ENCODE data around the gene ME3.
"Not testable (repeated sequence)": the region's sequence is repeated elsewhere in the genome, so short reads cannot be mapped to it uniquely, and the experiment has no call there.

Gene ME3

DNA sequence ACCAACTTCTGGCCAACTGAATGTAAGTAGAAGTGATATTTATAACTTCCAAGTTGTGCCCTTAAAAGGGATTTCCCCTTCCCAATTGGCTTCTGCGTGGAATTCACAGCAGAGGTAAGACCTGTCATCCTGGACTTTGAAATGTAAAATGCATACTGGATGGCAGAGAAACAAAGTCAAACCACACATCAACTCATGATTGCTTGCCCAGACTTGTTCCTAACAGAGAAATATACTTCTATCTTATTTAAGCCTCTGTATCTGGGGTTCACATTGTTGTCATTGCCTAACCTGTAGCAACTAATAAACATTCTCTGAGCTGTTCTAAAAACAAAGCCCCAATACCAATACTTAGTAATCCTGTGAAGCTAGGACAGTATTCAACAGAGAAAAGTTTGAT lies 6.2 kb downstream of the ME3 start:
- DNase-seq (ENCODE audit: extremely low read depth in 1 of 2, low read depth in 1 of 2), result no peak

DNA sequence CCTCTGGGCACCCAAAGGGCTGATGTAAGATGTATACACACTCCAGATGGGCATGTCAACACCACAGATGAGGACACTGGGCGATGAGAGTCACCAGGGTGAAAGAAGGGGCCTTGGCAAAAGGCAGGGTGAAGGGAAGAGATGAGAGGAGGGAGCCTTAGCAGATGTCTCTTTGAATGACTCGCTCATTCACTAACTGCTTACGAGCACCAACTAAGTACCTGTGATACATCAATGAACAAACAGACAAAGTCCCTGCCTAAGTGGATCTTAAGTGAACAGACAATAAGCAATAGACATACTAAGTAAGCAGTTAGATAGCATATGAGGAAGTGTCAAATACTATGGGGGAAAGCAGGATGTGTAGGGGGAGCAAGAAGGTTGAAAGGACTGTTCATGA lies 7.5 kb downstream of the ME3 start:
- DNase-seq (ENCODE audit: extremely low read depth in 1 of 2, low read depth in 1 of 2), result no peak

DNA sequence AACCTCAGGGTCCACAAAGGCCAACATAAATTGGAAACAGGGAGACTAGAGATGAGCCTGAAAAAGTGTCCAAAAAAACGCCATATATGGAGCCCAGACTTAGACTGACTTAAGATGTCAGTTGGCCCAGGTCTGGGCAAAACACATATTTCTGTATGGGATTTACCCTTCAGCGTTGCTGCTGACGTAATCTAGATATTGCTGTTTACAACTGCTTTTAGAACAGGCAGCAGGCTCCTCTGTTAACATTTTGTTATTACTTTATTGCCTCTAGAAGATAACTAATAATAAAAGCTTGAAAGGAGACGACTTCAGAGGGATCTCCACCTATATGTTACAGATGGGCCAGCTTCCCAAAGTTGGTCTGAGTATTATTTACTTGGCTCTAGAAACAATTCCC lies 8.7 kb downstream of the ME3 start:
- no peak for DNase-seq (ENCODE audit: extremely low read depth in 1 of 2, low read depth in 1 of 2)

DNA sequence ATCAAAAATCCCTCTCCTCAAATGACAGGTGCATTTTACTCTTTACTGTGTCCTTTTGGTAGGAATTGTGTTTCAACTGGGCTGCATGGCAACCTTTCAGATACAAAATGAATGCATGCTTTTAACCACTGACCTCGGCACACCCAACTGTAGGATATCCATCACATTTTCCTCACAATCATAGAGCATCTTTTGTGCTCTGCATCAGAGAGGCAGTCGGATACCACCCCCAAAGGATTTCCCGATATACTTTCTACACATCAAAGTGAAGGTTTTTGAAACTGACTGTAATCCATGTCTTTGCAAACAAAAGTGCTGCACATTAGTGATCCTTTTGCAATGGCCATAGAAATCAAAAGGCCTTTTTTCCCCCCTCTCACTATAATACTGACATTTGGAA lies 9.1 kb downstream of the ME3 start:
- no peak for DNase-seq (ENCODE audit: extremely low read depth in 1 of 2, low read depth in 1 of 2)

DNA sequence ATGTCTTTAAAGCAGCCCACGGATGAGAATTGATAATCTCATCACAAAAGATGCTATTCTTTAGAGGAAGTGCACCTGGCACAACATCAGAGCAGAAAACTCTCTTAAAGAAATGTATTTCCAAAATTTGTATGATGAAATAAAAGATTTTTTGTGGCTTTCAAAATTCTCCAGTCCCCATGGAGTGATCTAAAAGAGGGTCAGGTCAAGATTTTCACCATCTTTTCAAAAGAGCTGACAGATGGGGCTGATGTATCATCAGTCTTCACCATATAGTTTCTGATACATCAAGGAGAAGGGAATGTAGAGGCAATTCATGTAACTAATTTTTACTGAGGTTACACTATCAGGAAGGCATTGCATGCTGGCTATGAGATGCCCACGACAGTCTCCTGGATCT lies 11.7 kb downstream of the ME3 start:
- DNase-seq (ENCODE audit: extremely low read depth in 1 of 2, low read depth in 1 of 2), result no peak

DNA sequence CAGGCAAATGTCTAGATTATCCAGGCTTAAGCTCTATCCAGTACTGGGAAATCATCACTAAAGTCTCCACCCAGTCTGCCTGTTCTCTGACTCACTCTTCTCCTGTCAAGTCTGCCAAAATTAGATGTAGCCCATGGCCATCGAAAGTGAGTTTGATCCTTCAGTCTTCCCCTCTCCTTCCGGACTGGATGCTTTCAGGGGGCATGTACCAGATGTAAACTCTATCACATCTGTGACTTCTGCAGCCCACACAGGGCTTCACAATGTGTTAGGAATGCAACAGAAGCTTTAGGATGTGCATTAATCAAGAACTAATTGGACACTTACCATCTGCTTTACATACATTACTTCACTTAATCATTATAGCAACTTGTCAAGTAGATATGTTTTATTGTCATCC lies 12.3 kb downstream of the ME3 start:
- DNase-seq (ENCODE audit: extremely low read depth in 1 of 2, low read depth in 1 of 2), result no peak

DNA sequence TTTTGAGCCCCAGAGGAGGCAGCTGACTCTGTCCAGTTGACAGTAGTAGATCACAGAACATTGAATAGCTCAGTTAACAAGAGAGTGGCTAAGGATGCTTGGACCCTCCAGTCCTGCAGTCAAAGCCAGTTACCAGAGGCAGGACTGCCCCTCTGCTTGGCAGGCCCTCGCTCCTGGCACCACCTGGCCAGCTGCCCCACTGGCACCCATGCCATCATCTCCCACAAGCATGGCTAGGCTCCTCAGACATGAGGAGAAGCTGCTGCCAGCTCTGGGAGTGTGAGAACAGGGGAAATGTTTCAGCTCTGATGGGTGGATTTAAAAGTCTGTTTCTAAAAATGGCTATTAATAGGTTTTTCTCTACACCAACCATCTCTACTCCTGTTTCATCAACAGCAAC lies 13.9 kb downstream of the ME3 start:
- DNase-seq (ENCODE audit: extremely low read depth in 1 of 2, low read depth in 1 of 2), result no peak

DNA sequence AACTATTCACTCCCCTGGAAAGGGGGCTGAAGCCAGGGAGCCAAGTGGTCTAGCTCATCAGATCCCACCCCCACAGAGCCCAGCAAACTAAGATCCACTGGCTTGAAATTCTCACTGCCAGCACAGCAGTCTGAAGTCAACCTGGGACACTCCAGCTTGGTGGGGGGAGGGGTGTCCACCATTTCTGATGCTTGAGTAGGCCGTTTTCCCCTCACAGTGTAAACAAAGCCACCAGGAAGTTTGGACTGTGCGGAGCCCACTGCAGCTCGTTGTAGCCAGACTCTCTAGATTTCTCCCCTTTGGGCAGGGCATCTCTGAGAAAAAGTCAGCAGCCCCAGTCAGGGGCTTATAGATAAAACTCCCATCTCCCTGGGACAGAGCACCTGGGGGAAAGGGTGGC lies 27.2 kb downstream of the ME3 start:
- not testable (repeated sequence) for DNase-seq (ENCODE audit: extremely low read depth in 1 of 2, low read depth in 1 of 2)

DNA sequence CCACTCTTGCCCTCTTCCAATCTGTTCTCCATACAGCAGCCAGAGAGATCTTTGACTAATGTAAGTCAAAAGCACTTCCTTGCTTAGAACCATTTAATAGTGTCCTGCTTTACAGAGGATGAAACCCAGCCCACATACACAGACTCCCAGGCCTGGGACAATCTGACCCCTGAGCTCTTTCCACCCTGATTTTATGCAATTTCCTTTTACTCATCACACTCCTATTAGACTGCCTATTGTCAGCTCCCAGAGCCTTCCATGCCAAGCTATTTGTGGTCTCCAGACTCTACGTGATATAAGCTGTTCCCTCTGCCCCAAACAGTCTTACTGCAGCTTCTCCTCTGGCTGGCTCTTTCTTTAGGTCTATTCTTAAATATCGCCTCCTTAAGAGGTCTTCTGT lies 28.1 kb downstream of the ME3 start:
- no peak for DNase-seq (ENCODE audit: extremely low read depth in 1 of 2, low read depth in 1 of 2)

DNA sequence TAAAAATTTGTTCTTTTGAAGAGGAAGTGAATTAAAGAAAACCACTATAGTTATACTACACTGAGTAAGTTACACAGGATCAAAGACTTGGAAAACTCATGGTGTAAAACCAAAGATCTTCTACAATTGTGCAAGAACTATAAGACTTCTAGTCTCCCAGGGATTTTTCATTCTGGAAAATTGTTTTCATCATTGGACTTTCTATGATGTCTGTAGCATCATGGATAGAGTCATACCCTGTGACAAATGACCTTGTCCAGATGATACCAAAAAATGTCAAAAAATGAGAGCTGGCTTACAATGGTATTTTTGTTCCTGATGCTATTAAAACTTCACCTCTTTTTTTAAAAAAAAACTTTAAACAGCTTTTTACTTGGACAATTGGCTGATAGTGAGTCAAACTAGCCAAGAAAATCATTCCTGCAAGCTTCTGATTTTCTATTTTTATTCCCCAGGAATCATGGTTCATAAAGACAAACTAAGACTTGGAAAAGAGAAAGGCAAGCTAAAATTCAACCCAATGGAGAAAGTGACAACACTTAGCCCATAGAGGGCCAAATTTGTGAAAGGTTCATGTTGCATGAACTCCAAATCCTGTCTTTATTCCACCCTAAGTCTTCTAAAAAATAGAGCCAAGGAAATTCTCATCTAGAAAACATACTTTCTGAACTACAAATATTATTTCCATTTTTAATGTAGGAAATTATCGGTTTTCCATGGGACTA lies 30.7 kb downstream of the ME3 start:
- no peak for DNase-seq (ENCODE audit: extremely low read depth in 1 of 2, low read depth in 1 of 2)

DNA sequence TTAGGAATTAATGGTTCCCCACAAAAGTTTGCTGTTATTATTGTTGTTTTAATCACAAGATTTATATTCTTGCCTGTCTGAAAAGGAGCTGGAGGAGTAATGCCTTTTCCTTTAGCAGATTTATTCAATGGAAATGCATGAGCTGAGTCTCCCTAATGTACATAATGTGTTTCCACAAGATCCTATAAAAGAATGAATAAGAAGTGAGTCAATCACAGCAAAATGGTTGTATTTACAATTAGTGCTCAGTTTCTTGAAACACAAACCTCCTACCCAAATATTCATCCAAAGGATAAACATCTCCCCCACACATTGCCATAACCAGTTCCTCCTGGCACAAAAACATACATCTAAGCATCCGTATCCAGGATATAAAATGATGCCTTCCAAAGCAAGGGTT lies 33.3 kb downstream of the ME3 start:
- DNase-seq (ENCODE audit: extremely low read depth in 1 of 2, low read depth in 1 of 2), result no peak

DNA sequence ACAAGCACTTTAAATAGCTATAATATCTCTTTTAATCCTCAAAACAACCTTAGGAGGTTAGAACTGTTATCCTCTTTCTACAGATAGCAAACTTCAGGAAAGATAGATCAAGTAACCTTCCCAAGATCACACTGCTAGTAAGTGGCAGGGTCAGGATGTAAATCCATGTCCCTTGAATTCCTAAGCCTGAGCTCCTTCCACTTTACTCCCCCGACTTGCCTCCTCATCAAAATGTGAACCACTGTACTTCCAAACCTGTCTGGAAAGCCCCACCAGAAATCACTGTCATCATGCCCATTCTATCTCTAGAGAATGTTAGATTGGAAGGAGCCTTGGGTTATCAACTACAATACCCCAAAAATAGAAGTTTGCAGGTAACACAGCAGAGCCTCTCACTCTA lies 33.7 kb downstream of the ME3 start:
- no peak for DNase-seq (ENCODE audit: extremely low read depth in 1 of 2, low read depth in 1 of 2)

DNA sequence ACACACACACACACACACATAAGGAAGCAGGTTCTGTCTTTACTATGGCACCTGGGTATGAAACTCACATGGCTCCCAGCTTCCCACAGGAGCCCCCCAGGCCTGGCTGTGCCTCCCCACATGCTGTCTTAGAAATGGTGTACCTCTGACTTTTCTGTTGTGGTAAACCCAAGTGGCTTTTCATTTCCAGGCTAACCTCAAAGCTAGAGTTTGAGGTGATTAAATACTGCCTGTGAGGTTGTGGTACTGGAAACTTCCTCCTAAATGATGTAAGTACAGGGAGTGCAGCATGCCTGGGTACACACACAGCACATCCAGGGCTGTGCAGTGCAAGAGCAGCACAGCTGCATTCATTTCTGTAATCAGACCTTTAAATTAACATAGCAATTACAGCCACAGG lies 34.4 kb downstream of the ME3 start:
- DNase-seq (ENCODE audit: extremely low read depth in 1 of 2, low read depth in 1 of 2), result no peak

DNA sequence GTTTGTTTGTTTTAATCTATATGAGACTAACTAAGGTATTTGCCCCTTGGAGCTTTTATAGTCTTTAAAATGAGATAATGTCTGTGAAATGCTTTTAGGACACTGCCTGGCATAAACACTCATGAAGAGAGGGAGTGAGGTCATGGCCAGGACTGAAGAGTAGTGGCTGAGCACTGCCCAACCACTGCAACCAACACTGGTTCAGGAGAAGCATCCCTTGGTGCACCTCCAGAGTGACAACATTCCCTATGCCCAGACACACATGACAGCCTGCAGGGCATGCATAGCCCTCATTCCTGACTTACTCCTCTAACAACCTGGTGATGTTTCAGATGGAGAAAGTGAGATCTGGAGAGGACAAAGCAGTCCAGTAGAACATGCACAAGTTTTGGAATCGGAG lies 36.1 kb downstream of the ME3 start:
- DNase-seq (ENCODE audit: extremely low read depth in 1 of 2, low read depth in 1 of 2), result no peak

DNA sequence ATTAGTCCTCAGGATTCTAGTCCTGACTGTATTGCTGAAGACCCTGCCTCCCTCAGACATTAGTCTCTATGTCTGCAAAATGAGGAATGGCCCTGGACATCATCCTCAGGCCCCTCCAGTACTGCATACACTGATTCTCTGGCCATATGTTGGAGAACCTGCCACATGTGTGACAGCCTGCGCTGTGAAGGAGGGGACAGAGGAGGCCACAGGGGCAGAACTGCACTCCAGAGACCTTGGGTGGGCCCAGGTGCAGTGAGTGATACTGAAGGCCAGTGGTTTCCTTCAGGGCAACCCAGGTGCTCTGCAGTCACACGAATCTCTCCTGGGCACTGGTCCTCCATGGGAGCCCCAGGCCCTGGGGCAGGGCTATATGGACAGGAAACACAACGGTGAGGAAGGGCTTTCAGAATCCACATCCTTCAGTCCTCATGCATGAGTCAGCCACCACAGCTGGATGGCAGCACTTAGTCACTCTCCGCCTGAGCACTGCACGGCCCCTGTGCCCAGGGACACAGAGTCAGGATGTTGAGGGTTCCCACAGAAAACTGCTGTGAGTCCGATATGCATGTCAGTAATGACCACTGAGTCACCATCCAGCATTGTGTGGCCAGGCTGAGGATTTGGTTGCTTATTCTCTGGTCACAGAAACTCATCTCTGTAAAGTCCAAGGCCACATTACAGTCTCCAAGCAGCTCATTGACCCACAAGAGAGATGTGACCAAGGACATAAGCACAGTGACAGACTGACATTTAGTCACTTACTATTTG lies 39.7 kb downstream of the ME3 start:
- no peak for DNase-seq (ENCODE audit: extremely low read depth in 1 of 2, low read depth in 1 of 2)

DNA sequence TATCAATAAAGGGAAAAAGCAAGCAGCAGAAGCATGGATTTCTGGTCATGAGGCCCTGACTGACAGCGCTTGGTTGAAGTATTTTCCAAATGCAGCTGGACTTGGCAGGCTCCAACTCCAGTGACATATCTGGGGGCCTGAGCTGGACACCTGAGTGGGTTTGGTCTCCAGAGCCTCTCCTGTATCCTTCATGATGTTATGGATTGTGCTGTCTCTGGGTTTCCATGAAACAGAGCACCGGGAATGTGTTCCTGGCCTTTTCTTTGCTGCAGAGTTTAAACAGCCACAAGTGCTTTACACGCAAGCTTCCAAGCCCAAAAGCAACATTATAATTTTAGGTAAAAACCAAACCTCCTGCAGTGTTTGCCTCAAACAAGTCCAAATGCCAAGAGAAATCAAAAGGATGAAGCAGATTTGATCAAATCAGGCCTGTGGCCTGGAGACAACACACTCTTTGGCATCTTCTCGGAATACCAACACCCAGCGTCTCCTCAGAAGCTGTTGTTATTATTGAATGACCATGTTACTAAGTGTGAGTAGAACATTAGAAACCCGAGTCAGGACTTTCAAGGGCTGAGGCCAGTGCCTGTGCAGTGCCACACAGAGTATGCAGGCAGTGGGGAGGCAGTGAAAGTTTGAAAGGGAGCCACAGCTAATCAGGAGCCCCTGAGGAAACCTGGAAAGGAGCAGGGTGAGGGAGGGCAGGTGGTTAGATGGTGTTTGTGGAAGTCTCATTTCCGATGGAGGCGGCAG lies 42.0 kb downstream of the ME3 start:
- no peak for DNase-seq (ENCODE audit: extremely low read depth in 1 of 2, low read depth in 1 of 2)

DNA sequence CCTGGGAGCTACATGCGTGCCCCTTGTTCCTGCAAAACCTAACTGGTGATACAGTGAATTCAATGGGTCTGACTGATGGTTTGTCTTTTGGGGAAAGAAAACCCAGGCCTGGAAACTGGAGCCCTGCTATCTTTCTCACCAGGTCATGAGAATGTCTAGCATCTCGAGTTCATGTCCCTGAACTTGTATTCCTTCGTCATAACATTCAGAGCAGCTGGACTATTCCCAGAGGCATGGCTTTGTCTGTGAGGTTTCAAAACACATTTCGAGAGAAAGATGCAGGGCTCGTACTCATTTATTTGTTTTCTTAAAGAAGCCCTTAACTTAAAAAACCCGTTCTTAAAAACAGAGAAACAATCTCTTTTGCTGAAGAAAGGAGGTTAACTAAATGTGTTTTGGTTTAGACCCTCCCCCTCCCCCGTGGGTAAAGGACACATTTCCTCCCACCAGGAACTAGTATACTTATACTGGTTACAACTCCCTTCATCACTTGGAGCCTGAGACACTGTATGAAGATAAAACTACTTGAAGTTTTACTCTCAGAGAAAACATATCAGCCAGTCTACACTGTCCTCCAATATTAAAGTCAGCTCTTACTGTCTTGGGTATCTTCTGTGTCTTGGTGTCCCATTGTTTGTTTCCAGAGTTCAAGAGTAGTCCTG lies 43.2 kb downstream of the ME3 start:
- DNase-seq (ENCODE audit: extremely low read depth in 1 of 2, low read depth in 1 of 2), result no peak

DNA sequence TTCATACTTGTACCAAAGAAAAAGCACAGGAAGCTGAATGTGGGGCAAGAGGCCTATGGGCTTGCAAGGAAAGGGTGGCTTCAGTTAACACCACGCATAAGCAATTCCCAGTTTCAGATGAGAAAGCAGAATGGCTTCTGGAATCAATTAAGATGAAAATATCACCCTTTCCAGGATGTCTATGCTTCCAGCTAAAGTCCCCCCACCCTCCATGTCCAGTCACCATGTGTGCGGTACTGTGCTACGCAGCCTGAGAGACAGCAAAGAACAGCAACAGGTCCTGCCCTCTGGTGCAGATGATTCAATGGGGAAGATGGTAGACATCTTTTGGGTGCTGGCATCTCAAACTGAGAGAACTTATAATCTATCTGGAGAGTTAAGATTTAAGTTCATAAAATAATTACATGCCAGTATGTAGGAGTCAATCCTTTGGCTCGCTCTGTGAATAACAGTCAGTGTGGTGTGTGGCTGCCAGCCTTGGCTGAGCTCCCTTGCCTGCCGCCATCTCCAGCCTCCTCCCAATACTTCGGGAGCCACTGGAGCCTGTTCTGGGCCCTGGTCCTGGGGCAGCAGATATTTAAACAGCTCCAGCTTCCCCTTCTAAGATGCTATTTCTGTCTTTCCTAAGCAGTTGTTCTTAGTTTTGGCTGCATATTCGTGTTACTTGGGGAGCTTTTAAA lies 44.5 kb downstream of the ME3 start:
- DNase-seq (ENCODE audit: extremely low read depth in 1 of 2, low read depth in 1 of 2), result no peak

DNA sequence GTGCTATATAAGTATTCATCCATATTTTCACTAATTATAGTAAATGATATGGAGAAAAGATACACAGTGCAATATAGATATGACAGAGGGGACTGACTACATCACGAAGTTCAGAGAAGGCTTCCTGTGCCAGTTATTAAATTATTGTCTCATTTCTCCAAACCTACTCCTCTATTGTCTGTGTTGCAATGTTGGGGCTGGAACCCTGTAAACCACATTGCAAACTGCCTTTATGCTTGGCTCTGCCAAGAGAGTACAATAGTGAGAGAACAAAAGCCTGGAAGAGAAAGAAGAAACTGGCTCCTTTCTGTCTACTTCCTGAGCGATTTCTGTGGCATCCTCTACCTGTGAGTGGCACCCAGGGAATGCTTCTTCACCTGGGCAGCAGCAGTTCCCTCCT lies 46.4 kb downstream of the ME3 start:
- DNase-seq (ENCODE audit: extremely low read depth in 1 of 2, low read depth in 1 of 2), result no peak

DNA sequence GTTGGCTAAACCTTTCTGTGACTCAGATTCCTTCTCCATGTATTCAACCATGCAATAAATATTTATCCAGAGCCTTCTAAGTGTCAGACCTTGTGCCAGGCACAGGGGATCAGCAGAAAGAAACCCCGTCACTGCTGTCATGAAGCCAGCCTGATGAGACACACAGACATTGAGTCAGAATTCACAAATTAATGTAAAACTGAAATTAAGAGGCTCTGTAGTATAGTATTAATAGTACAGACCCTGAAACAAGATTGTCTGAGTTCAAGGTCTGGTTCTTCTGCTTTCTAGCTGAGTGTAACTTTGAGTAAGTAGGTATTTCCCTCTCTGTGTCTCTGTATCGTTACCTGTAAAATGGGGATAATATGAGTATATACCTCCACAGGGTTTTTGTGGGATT lies 46.9 kb downstream of the ME3 start:
- no peak for DNase-seq (ENCODE audit: extremely low read depth in 1 of 2, low read depth in 1 of 2)

DNA sequence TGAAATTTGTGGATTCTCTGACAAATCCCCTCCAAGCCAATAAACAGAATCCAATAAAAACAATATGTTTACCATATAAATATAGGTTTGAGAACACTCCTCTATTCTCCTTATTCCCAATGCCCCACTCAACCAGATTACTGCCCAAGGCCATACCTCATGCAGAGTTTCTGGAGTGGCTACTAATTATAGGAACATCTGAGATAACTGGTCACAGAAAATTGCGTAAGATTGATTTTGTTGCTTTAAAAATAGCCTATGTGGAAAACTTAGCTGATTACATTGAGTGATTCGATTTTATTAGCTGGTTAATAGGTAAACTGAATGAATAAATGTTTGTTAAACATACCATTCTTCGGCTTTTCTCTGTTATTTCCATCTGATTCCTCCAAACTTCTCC lies 48.0 kb downstream of the ME3 start:
- DNase-seq (ENCODE audit: extremely low read depth in 1 of 2, low read depth in 1 of 2), result no peak

Measured in activated CD8-positive, alpha-beta memory T cell treated with anti-CD3 and anti-CD28 coated beads for 1 hour (primary cell).